HG02763 (cell line): ENCODE results near the gene XRCC2.
"Not testable (repeated sequence)": the region's sequence is repeated elsewhere in the genome, so short reads cannot be mapped to it uniquely, and the experiment has no call there.

Source experiments
- ATAC-seq: cut with Tn5 transposase; IDR thresholded peaks from one replicate; pipeline ENCODE4 v1.9.1; 2021; ENCODE audit warnings: mild to moderate bottlenecking, moderate library complexity; ENCODE audit not compliant: unreplicated experiment

XRCC2 gene

DNA sequence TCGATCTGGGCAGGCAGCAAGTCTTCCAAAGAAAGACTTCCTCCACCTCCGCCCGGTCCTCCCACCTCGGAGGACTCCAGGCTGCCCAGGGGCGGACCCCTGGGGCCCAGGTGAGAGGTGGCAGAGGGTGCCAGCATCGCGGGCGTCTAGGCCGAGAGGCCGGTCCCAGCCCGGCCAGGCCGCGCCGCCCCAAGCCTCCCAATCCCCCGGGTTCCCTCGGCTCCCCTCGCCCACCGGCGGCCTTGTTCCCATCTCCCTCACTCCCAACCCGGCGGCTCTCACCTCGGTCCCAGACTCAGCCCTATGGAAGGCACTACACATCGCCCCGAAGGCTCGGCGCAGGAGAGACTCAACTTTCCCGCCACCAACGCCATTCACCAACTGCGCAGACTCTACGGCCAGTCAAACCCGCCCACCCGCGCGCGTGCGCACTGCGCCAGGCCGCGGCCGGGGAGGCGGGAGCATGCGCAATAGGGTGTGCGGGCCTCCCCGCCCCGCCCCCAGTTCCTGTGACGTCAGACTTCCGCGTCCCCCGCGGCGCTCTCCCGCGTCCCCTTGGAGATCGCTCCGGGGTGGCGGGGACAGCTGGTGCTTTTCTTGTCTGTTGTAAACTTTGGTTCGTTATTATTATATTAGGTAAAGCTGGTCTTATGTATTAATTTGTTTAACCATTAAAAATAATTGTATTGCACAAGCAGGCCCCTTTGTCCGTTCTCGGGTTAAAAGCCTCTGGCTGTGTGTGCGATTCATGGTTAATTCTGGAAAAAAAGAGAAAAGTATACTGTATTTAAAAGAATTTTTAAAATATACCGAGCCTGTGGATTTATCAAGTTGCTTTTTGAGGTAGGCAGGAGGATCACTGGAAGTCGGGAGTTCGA is at the start of gene XRCC2:
TSS of gene XRCC2 (minus strand) at position 383 of the 878 bp plus-strand sequence. CDS start at position 321, 62 bp downstream.
- ATAC-seq: peak; percentile 92

- ATAC-seq: no peak
Measured at GRCh38 chr7:152723364-152723763, 47.4 kb upstream of the XRCC2 start.

DNA sequence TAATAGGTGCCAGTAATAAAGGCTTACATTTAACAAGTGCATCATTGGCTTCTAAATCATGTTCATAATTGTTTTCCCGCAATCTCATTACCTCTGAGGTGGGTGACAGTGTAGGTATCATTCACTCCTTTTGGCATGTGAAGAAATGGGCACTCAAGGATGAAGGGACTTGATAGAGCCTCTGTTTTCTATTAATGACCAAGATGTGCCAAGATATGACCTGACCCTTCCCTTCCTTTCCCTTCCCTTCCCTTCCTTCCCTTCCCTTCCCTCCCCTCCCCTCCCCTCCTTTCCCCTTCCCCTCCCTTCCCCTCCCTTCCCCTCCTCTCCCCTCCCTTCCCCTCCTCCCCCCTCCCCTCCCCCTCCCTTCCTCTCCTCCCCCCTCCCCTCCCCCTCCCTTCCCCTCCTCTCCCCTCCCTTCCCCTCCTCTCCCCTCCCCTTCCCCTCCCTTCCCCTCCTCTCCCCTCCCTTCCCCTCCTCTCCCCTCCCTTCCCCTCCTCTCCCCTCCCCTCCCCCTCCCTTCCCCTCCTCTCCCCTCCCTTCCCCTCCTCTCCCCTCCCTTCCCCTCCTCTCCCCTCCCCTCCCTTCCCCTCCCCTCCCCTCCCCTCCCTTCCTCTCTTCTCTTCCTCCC is 36.6 kb upstream of the XRCC2 start:
- not testable (repeated sequence) for ATAC-seq

GRCh38 chr7:152711444-152711944 is 35.6 kb upstream of the XRCC2 start:
- no peak for ATAC-seq

DNA sequence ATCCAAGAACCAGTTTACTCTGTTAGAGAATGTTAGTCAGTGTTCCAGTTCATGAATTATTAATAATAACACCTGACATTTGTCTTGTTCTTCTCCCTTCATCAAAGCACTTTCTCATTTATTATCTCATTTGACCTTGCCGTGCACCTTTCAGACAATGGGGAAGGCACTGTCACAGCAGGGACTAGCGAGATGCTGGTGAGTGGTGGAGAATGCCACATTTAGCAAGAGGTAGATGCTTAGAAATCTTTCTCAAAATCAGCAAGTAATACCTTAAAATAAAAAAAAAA is 34.2 kb upstream of the XRCC2 start:
- no peak for ATAC-seq

GRCh38 chr7:152709287-152710152 is 33.6 kb upstream of the XRCC2 start:
- no peak for ATAC-seq

DNA sequence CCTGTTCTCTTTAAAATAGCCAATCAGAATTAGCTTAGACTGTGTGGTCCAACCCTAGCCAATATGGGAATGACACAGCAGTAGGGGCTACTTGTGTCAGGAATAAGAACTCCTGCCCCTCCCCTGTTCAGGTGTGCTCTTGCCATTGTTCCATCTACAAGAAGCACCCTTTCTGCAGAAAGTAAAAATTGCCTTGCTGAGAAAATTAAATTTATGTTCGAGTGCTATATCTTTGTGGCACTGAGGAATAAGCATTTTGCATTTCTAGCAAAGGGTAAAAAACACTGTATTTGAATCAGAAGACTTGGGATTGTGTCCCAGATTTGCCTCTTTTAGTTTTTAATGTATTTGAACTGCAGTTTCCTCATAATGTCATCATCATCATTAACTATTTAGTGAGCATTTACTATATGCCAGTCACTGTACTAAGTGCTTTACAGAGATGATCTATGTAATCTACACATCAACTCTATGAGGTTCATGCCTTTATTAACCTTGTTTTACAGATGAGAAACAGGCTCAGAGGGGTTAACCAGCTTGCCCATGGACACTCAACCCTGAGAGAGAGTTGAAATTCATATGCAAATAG is 28.9 kb upstream of the XRCC2 start:
- ATAC-seq: no peak

DNA sequence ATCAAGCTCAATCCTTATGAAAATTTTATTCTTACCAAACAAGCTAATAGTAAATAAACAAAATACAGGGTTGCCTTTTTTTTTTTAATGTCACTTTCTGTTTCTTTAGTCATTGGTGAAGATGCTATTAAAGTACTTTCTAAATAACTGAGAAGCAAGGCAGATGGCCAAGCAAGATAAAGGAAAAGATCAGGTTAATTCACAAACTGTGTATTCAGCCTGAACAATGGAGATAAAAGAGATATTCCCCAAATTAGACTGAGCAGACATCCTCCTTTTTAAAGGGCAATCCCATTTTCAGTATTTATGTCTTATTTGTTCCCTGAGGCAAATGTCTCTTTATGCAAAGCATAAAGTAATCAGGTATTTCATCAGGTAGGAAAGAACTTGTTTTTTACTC is 23.1 kb upstream of the XRCC2 start:
- ATAC-seq: no peak

- ATAC-seq: not testable (repeated sequence)
Measured at GRCh38 chr7:152697268-152697974, 21.5 kb upstream of the XRCC2 start.

DNA sequence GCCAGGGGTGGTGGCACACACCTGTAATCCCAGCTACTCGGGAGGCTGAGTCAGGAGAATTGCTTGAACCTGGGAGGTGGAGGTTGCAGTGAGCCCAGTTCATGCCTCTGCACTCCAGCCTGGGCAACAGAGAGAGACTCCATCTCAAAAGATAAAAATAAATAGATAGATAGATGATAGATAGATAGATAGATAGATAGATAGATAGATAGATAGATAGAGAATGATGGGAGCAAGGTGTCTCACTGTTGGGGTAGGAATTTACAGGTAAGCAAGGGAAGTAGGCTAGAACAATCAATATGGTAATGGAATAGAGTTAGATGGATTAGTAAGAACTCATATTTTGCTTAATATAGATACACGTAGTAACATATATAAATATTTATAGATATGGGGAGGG is 16.3 kb upstream of the XRCC2 start:
- not testable (repeated sequence) for ATAC-seq

DNA sequence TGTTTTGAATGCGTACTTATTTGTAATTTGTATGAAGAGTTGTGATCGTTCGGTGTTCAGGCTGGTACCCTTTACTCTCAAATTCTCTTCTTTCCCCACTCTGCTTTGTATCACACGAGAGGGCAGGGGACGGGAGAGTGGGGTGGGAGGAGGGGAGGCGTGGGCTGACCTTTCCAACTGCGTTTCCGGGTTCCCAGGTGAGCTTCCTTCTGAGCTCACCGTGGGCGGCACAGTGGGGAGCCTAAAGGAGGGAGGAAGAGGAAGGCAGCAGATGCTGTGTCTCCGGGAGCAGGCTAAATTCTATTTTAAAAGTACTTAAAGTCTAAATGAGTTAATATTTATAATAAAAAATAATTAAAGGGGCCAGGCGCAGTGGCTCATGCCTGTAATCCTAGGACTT is 7.4 kb upstream of the XRCC2 start:
- no peak for ATAC-seq

GRCh38 chr7:152677808-152678670 is 2.1 kb upstream of the XRCC2 start:
- ATAC-seq: no peak

- ATAC-seq: no peak
Measured at GRCh38 chr7:152674860-152675758, 832 bp downstream of the XRCC2 start.

GRCh38 chr7:152673897-152674296 is 2.0 kb downstream of the XRCC2 start:
- no peak for ATAC-seq

DNA sequence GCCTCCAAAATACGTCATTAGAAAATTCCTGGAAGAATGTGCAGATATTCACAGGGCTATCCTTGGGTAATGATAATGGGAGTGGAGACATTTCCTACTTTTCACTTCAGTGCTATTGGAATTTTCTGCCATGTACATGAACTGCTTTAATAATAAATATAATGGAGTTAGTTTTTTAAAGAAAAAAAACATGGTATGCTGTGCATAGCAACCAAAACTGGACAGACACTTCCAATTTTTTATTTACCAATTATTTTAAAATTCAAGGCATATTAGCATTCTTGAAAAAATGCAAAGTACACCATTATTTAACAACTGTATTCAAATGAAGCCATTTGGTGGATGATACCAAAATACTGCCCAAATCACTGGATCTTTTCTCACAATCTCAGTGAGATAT is 3.3 kb downstream of the XRCC2 start:
- ATAC-seq: no peak

DNA sequence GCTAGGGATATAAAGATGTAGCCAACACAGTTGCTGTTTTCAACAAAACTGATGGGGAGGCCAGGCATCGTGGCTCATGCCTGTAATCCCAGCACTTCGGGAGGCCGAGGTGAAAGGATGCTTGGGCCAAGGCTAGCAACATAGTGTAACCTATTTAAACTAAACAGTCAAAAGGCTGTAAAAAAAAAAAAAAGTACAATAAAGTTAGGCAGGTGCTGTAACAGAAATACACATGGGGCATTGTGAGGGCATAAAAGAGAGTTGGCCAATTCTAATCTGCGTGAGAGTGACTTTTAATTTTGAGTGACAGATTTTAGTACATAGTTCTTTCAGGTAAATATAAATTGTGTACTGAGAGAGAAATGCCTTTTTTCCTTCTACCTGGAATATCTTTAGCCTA is 6.2 kb downstream of the XRCC2 start:
- ATAC-seq: no peak

GRCh38 chr7:152668975-152669374 is 7.0 kb downstream of the XRCC2 start:
- ATAC-seq: no peak

- no peak for ATAC-seq
Measured at GRCh38 chr7:152667958-152668357, 8.0 kb downstream of the XRCC2 start.
